Activated CD8-positive, alpha-beta memory T cell treated with anti-CD3 and anti-CD28 coated beads for 36 hours (primary cell): ENCODE data around the gene GRM1. TPM values are rescaled to one million over a fixed set of nuclear protein-coding genes. Genes with fewer than 3 reads are reported as not detected.

ENCODE experiments used
- CTCF ChIA-PET: fragments of 350-600 bp; sonication (Branson Sonifier 250); formaldehyde crosslinking; loops from one replicate; lab custom pipeline; 2021; ENCODE audit warnings: antibody characterized with exemption; lab: Charles Lee
- POLR2A ChIA-PET: fragments of 350-600 bp; sonication (Branson Sonifier 250); formaldehyde crosslinking; loops from one replicate; lab custom pipeline; 2021; ENCODE audit warnings: antibody characterized with exemption; lab: Charles Lee
- total RNA-seq, 2 experiments: library from RNA; stranded (reverse); gene quantifications; one replicate each; pipeline ENCODE4 v1.2.3, GENCODE V29; 2021

Gene GRM1
- total RNA-seq, 2 experiments from 2014 or later = not detected

DNA sequence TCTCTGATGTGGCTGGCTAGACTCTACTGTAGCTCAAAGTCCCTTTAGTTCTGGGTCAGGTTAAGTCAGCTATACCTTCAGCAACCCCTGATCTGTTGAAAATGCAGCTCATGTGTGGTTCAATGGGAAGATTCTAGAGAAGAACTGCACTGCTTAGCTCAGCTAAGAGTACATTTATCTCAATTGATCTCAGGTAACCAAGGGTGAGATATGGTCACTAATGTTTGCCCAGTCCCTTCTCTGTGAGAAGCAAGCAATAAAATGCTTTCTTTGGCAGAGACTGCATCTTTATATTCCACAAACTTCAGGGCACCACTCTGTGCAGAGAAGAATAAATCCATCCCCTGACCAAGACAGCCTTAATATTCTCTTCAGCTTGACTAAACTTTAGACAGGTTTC, 274.1 kb downstream of the GRM1 start:
- ChIA-PET CTCF (no interaction called here), POLR2A (no interaction called here)

- POLR2A ChIA-PET = no interaction called here
- CTCF ChIA-PET = no interaction called here
Observed at GRCh38 chr6:146304181-146304580, 275.3 kb downstream of the GRM1 start.

DNA sequence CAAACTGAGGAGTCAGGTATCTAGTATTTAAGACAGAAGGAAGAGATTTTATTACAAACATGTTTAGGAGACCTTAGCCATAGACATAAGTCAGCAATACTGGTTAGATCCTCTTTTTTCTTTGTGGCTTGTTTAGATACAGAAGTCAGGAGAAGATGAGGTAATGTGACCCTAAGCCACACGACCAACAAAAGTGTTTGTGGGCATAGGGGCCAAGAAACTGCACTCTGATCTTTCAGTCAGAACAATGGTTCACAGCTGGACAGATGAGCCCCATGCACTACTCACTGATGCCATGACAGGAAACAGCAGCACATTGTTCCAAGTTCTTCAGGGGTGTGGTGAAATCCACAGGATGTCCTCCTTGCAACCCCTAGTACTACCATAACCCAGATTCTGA, 276.2 kb downstream of the GRM1 start:
- CTCF ChIA-PET = no interaction called here

DNA sequence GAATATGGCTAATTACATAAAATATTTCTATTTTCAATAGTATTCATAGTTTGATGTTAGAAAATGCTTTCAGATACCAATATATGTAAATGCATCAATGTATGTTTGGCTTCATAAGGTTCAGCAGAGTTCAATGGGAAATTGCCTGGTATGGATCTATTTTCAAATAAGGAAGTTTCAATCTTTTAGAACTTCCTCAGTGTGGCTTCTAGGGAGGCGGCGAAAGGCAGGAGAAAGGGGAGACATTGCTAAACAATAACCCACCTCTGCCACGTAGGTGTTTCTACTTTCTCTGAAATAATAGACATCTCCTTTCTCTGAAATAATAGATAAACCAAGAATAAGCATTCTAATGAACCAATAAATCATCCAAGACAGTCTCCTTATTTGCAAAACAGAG, 277.1 kb downstream of the GRM1 start:
- CTCF ChIA-PET = no interaction called here
- POLR2A ChIA-PET = no interaction called here

More for the DNA sequence above, 276.2 kb downstream of the GRM1 start:
- POLR2A ChIA-PET = no interaction called here

- CTCF ChIA-PET = no interaction called here
- POLR2A ChIA-PET = no interaction called here
Observed at GRCh38 chr6:146310628-146311027, 281.8 kb downstream of the GRM1 start.

DNA sequence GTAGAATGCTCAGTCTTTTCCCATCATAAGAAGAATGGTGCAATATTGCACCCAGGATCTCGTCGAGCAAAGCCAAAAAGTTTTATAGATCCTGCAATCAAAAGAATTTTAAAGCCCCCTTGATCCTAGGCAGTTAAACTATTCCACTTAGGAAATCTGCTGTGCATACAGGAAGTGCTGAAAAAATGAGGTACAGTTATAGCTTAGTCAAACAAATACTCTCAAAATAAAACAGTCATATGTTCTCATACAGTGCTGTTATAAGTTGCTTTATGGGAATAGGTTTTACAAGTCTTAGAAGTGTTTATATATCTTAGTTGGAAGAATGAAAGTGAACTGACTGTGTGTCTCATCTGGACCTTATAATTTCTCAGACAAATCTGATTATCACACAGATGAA, 282.2 kb downstream of the GRM1 start:
- ChIA-PET CTCF (no interaction called here), POLR2A (no interaction called here)

- ChIA-PET POLR2A (no interaction called here), CTCF (no interaction called here)
Observed at GRCh38 chr6:146312608-146313007, 283.7 kb downstream of the GRM1 start.

DNA sequence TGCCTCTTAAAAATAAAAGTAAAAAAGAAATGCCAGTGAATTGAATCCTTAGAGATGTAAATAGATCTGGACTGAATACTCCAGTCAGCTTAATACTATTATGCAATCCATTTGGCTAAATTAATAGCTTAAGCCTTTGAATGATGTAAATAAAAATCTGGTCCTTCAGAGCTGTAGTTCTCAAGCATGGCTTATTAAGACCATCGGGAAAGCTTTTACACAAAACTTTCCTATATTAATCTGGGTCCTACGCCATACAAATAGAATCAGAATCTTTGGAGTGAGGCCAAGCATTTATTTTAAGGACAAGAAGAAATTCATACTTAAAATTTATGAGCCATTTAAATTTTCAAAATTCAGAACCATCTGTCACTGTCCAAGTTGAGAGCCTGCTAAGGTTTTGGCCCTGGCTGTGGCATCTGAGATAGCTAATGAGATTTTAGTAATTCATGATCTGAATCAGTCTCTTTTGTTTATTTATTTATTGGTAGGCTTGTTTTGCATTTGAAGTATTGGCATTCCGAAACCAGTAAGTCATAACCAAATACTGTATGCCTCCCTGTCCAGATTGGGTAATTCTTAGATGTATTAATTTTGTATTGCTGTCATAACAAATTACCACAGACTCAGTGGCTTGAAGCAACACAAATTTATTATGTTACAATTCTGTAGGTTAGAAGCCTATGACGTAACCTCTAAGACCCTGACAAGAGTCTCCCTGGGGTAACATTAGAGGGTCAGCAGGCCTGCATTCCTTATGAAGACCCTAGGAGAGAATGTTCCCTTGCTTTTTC, 286.7 kb downstream of the GRM1 start:
- CTCF ChIA-PET = no interaction called here

GRCh38 chr6:146316175-146316495, 287.3 kb downstream of the GRM1 start:
- POLR2A ChIA-PET = no interaction called here
- CTCF ChIA-PET = no interaction called here

More for the DNA sequence above, 286.7 kb downstream of the GRM1 start:
- POLR2A ChIA-PET = no interaction called here

GRCh38 chr6:146331013-146331412, 302.2 kb downstream of the GRM1 start:
- CTCF ChIA-PET = no interaction called here
- POLR2A ChIA-PET = no interaction called here

DNA sequence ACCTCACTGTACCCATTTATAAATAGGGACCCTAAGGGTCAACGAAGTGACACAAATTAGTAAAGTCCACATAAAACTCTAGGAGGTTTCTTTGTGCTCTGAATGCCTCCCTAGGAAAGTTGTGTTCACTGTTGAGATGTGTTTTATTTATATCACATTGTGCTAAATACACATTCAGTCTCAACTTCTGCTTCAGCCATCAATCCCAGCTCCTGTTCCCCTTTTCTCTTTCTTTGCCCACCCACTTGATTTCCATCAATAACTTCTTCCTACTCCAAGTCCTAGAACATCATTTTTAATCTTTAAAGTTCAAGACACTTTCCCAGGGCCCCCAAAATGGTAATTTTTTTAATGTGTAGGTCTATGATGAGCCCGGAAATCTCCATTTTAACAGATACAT, 306.5 kb downstream of the GRM1 start:
- ChIA-PET CTCF (no interaction called here), POLR2A (no interaction called here)

DNA sequence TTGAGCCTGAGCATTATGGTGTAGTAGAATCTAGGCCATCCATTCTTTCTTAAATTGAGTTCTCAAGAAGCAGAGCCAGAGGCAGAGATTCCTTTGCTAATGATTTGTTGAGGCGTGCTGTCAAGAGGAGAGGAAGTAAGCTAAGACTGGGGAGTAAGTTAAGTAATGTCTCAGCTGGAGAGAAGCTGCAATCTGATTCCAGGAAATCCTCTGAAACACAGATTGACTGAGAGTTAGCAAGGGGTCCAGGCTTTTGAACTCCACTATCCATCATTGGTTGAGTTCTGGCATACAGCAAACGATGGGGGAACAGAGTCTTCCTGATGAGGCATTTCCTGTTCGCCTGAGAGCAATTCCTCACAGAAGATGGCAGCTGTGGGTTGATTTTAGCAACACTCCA, 307.3 kb downstream of the GRM1 start:
- POLR2A ChIA-PET = no interaction called here

GRCh38 chr6:146337376-146337775, 308.5 kb downstream of the GRM1 start:
- ChIA-PET POLR2A (no interaction called here), CTCF (no interaction called here)

More for the DNA sequence above, 307.3 kb downstream of the GRM1 start:
- CTCF ChIA-PET = no interaction called here

DNA sequence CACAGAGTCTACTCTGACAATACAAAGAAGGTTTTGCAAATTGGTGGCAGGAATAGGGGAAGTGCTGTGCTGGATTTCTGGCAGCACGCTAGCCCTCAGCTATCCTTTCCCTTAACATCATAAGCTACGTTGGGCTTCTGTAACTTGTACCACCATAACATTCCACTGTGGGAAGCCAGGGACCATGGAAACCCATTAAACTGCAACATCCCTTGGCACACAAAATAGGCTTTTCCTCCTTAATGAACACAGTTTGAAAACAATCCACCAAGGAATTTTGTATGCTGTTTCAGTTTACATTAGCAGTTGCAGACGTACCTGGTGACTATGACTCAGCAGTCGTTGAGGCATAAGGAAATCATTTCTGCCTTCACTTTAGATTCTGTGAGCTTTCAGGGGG, 310.9 kb downstream of the GRM1 start:
- POLR2A ChIA-PET = no interaction called here
- CTCF ChIA-PET = no interaction called here

DNA sequence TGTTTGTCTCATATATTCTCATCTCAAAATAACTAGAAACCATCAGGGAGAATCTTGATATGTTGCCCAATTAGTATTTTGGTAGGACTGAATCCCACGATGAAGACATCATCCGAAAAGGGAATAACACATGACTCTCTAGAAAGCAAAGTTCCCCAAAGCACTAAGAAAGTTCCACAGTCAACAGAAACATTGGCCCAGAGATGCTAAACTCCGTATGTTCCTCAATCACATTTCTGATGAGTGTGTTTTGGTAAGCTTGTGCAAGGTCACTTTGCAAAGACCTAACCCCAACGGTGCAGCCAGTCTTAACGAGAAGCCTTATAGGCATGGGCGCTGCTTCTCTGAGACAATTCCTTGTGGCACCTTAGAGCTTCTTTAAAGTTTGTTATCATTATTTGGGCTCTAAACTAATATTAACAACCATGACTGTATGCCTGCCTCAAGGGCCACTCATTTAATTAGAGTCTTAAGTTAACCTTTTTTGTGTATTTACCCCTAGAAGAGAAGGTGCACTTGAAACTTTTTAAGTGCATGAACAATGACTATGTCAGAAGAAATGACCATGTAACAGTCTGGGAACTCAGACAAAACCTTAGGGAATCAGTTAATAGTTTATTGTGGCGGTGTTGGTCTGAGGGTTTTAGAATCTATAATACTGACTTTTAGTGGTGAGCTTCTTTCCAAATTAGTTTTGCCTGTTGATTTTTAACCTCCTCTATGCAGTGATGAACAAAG, 312.8 kb downstream of the GRM1 start:
- ChIA-PET CTCF (no interaction called here), POLR2A (no interaction called here)

- CTCF ChIA-PET = no interaction called here
- POLR2A ChIA-PET = no interaction called here
Observed at GRCh38 chr6:146345598-146345997, 316.7 kb downstream of the GRM1 start.

DNA sequence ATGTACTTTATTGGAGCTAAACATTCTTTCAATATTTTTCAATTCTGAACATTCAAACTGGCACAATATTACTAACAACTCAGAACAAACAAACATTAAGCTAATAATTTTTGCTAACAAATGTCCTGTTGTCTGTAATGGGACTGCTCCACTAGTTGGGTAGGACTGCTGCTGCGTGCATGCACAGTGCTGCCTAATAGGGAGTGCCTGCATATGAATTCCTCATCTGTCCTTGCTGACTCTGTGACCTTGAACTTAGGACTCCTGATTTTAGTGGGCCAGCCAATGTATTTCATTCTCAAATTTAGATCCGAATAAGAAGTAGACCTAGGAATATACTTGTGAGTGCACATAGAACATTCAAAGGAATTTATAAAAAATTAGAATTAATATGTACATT, 318.2 kb downstream of the GRM1 start:
- ChIA-PET POLR2A (no interaction called here), CTCF (no interaction called here)

DNA sequence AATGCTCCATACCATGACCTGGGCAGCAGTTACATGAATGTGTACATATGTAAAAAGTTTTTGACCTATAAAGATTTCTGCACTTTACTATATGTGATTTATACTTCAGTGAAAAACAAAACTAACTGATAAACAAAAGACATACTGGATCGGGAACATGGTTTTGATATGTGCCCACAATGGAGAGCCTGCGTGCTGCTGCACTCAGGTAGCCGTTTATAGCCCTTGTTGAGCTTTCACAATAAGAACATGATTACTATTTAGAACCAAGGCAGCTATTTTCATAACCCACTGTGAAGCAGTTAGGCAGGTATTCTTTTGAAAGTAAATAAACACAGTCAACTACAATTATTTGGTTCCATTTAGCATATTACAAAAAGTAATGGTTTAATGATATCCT, 318.8 kb downstream of the GRM1 start:
- CTCF ChIA-PET = no interaction called here

GRCh38 chr6:146351018-146351417, 322.2 kb downstream of the GRM1 start:
- POLR2A ChIA-PET = no interaction called here

More for the DNA sequence above, 318.8 kb downstream of the GRM1 start:
- POLR2A ChIA-PET = no interaction called here

DNA sequence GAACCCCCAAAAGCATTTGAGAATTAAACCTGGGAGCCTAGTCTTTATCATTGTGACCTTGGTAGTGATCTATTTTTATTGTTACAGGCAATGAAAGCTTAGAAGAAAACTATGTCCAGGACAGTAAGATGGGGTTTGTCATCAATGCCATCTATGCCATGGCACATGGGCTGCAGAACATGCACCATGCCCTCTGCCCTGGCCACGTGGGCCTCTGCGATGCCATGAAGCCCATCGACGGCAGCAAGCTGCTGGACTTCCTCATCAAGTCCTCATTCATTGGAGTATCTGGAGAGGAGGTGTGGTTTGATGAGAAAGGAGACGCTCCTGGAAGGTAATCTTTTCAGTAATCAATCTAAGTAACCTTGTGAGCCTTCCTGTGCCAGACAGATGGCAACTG, 323.3 kb downstream of the GRM1 start:
- ChIA-PET CTCF (interaction anchor here (1.7 kb wide), 1 partner anchor 14 kb away, joined by 3 read pairs; no protein-coding TSS in a partner anchor), POLR2A (no interaction called here)

More at GRCh38 chr6:146351018-146351417, 322.2 kb downstream of the GRM1 start:
- CTCF ChIA-PET = no interaction called here

DNA sequence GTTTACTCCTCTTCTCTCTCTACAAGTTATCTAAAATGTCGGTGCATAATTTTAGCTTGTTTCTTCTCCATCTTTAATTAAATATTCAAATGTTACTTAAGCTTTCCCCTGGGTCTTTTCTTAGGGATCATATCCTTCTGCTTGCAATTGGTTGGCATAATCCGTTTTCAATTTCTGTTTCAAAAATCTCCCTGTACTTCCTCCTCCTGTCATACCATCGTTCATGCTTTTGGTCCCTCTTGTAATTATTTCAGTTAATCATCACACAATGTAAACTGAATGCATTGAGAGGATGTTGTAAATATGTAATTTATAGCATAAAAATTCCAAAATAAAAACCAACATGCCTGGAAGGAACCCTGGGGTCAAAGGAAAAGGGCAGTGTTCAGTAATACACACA, 325.6 kb downstream of the GRM1 start:
- POLR2A ChIA-PET = no interaction called here
- CTCF ChIA-PET = no interaction called here
